Measurements from ENCODE around the gene PA2G4.

The PA2G4 gene

GRCh38 chr12:56154246-56154771 is 50.0 kb downstream of the PA2G4 start:
- peak; percentile 52 for DNase-seq (ENCODE audit: low spot score)

GRCh38 chr12:56154818-56155217 is 50.5 kb downstream of the PA2G4 start:
- no peak for DNase-seq (ENCODE audit: low spot score)

- no peak for DNase-seq (ENCODE audit: low spot score)
These were observed 51.0 kb downstream of the PA2G4 start for GRCh38 chr12:56155256-56155845.

GRCh38 chr12:56156464-56157200 is 52.3 kb downstream of the PA2G4 start:
- DNase-seq (ENCODE audit: low spot score), result peak; percentile 84

GRCh38 chr12:56157201-56158028 is 53.1 kb downstream of the PA2G4 start:
- DNase-seq (ENCODE audit: low spot score), result peak; percentile 94

GRCh38 chr12:56158029-56158925 is 53.9 kb downstream of the PA2G4 start, which contains the start of gene MYL6:
TSS of gene MYL6 (plus strand) at chr12:56158359. CDS start at chr12:56158402, 43 bp downstream.
- DNase-seq (ENCODE audit: low spot score), result peak; percentile 99

GRCh38 chr12:56158926-56159461 is 54.6 kb downstream of the PA2G4 start:
- peak; percentile 86 for DNase-seq (ENCODE audit: low spot score)

- DNase-seq (ENCODE audit: low spot score), result no peak
These were observed 55.3 kb downstream of the PA2G4 start for GRCh38 chr12:56159482-56160192.

- peak; percentile 80 for DNase-seq (ENCODE audit: low spot score)
These were observed 55.9 kb downstream of the PA2G4 start for GRCh38 chr12:56160193-56160763.

- no peak for DNase-seq (ENCODE audit: low spot score)
These were observed 56.7 kb downstream of the PA2G4 start for GRCh38 chr12:56160894-56161689.

- DNase-seq (ENCODE audit: low spot score), result no peak
These were observed 57.5 kb downstream of the PA2G4 start for GRCh38 chr12:56161690-56162351.

GRCh38 chr12:56162468-56163290 is 58.3 kb downstream of the PA2G4 start:
- no peak for DNase-seq (ENCODE audit: low spot score)
